Astrocyte of the cerebellum (primary cell): Measurements from ENCODE around the gene CTAGE4.
"Not testable (repeated sequence)": the region's sequence is repeated elsewhere in the genome, so short reads cannot be mapped to it uniquely, and the experiment has no call there.

Experiments
- DNase-seq: peaks from one replicate; pipeline ENCODE4 v3.0.0-alpha.2; 2011; ENCODE audit warnings: low read depth
- H3K4me3 ChIP-seq: 2 replicates; pipeline ENCODE4 v1.5.1; 2011; ENCODE audit warnings: mild to moderate bottlenecking, low read depth, low read length, moderate library complexity
- in situ Hi-C: cut with HindIII; loops from 2 replicates; pipeline ENCODE4 v1.10.0; 2017; ENCODE audit warnings: low sequenced_read_pairs
- TF ChIP-seq, protein P1 (sequence below): IDR thresholded peaks from 2 replicates; pipeline ENCODE4 v1.5.1; 2012; ENCODE audit warnings: low read length, low read depth, moderate library complexity, mild to moderate bottlenecking; ENCODE audit errors: missing control alignments

CTAGE4 gene

DNA sequence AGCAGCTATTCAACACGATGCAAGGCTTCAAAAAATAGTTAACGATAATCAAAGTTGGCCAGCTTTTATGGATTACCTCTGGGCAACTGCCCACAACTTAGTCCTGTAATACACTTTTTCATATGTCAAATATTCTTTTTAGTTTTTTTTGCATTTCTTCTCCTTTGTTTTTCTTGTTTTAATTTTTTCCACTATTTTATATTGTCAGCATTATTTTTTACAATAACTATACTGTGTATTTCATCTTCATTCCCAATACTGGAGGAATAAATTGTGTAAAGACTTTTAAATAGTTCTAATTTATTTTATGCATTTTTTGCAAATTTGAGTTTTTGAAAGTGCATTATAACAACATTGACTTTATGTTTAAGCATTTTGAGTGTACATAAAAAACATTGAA lies 18.5 kb upstream of the CTAGE4 start:
- in situ Hi-C loops = no loop called here
- no peak overlapping the region for H3K4me3 ChIP-seq
- TF ChIP-seq, protein P1, sequence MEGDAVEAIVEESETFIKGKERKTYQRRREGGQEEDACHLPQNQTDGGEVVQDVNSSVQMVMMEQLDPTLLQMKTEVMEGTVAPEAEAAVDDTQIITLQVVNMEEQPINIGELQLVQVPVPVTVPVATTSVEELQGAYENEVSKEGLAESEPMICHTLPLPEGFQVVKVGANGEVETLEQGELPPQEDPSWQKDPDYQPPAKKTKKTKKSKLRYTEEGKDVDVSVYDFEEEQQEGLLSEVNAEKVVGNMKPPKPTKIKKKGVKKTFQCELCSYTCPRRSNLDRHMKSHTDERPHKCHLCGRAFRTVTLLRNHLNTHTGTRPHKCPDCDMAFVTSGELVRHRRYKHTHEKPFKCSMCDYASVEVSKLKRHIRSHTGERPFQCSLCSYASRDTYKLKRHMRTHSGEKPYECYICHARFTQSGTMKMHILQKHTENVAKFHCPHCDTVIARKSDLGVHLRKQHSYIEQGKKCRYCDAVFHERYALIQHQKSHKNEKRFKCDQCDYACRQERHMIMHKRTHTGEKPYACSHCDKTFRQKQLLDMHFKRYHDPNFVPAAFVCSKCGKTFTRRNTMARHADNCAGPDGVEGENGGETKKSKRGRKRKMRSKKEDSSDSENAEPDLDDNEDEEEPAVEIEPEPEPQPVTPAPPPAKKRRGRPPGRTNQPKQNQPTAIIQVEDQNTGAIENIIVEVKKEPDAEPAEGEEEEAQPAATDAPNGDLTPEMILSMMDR = no peak
- no peak for DNase-seq

DNA sequence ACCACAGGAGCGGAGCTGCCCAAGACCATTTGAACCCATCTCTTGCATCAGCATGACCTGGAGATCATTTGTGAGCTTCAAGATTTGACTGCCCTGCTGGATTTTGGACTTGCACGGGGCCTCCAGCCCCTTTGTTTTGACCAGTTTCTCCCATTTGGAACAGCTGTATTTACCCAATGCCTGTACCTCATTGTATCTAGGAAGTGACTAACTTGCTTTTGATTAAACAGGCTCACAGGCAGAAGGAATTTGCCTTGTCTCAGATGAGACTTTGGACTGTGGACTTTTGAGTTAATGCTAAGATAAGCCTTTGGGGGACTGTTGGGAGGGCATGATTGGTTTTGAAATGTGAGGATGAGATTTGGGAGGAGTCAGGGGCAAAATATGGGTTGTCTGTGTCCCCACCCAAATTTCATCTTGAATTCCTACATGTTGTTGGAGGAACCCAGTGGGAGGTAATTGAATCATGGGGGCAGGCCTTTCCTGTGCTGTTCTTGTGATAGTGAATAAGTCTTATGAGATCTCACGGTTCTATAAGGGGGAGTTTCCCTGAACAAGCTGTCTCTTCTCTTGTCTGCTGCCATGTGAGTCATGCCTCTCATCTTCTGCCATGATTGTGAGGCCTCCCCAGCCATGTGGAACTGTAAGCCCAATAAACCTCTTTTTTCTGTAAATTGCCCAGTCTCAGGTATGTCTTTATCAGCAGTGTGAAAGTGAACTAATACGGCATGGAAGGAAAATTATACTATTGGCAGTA lies 11.5 kb upstream of the CTAGE4 start:
- not testable (repeated sequence) for H3K4me3 ChIP-seq

DNA sequence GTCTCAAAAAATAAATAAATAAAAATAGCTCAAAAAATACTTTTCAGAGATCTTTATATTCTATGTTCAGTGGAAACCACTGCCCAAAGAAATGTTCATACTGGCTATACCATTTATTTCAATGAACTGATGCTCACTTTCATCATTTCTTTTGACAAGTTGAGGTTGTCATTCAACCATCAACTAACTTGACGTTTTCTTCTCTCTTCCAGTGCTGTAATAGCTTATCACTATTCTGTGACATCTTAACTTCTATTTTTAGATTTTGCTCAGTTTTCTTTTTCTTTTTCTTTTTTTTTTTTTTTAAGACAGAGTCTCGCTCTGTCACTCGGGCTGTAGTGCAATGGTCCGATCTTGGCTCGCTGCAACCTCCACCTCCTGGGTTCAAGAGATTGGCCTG lies 8.7 kb upstream of the CTAGE4 start:
- in situ Hi-C loops = no loop called here
- TF ChIP-seq, protein P1 = no peak
- H3K4me3 ChIP-seq = no peak overlapping the region
- no peak for DNase-seq

More for the DNA sequence above, 11.5 kb upstream of the CTAGE4 start:
- in situ Hi-C loops, DNase-seq: not testable (repeated sequence)

DNA sequence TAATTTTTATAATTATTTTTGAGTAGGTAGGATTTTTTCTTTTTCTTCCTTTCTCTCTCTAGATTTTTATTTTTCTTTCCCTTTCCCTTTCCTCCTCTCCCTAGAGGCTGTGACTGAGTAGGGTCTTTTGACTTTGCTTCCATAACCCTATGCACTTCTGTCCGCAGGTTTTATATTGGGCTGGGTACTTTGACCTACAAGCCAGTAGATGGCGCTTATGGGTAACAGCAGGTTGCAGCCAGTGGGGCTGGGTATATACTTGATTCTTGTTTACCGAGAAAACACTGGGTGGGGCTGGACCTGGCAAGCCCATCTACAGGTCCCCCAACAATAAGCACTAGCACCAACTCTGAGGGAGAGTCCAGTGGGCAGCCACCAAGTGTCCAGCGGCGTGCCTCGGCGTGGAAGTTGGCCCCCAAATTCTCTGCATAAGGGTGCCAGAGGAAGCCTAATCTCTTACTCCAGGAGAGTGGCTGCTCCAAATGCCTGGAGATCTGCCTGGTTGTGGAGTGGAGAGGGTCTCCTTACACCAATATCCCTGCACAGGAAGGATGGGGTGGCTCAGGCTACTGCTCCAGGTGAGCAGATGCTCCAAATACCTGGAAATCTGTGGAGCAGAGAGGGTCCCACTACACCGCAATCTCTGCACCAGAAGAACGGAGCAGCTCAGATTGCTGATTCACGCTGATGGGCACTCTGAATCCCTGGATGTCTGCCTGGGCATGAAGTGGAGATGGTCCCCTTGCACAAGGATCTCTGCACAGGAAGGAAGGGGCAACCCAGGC lies 4.7 kb upstream of the CTAGE4 start:
- in situ Hi-C loops, DNase-seq, H3K4me3 ChIP-seq: not testable (repeated sequence)
- TF ChIP-seq, protein P1 = peak; percentile 31

DNA sequence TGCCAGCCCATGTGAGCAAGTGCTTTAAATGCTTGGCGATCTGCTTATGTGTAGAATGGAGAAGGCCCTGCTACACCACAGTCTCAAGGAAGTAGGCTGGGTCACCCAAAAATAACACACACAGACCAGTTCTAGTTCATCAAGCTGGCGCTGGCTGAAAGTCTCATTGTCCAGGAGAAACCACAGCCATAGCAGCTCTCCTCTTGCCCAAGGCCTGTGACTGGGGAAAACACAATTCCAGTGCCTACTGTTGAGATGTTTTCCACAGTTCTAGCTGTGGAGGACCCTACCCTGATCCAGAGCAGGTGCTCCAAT lies 4.1 kb upstream of the CTAGE4 start:
- H3K4me3 ChIP-seq, DNase-seq, in situ Hi-C loops: not testable (repeated sequence)

DNA sequence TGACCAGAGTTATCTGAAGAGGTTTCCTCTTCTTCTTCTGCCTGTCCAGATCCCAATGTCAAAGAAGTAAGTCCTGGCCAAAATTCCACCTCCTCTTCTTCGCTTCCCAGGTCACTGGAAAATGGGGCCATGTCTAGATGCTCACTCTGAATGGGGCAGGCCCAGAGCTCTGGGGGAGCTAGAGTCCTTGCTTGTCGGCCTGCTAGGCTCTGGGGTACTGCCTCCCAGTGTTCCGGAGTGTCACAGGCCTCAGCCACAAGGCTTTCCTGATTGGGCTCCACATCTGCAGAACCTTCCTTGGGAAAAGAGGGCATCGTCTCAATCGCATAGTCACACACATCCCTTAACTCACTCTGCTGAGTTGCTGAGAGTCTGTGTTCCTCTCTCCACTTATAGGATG lies 4.6 kb downstream of the CTAGE4 start:
- H3K4me3 ChIP-seq, DNase-seq, in situ Hi-C loops: not testable (repeated sequence)

DNA sequence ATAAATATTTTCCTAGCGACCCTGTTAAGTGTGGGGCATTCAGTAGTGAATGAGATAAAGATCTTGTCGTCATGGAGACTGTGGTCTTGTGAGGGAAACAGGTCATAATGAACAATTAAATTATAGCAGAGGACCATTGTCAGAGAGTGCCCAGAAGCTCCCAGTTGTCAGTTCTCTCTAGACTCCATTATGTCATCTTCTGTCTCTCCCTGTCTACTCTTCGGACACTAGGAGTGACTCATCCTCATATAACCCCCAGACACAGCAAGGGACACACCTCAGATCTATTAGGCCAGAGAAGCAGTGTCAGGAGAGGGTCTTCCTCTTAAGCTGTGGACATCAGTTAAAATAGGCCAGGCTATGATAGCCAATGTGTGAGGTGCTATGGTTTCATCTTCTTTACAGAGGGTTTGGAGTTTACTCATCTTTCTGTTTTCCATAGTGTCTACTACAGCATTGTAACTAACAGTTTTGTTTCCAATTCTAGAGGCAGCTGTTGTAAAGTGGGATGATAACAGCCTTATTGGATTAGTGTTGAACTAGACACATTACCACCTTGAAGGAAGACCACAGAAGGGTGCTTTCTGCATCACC lies 5.4 kb downstream of the CTAGE4 start:
- in situ Hi-C loops, H3K4me3 ChIP-seq, DNase-seq: not testable (repeated sequence)

DNA sequence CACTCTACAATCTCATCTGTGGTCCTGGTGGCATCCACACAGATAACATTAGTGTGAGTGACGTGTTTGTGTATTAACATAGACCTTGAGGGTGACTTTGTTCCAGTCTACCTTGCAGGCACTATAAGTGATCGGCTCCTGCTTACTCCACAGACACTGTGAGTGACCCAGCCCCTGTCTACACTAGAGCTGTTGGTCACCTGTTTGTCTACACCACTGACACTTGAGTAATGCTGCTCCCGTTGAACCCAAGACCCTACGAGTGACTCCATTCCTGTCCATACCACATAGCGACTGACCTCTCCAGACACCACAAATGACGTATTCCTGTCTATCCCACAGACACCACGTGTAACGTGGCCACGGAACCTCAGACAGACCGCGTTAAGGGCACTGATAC lies 10.5 kb downstream of the CTAGE4 start:
- H3K4me3 ChIP-seq, DNase-seq, in situ Hi-C loops: not testable (repeated sequence)

DNA sequence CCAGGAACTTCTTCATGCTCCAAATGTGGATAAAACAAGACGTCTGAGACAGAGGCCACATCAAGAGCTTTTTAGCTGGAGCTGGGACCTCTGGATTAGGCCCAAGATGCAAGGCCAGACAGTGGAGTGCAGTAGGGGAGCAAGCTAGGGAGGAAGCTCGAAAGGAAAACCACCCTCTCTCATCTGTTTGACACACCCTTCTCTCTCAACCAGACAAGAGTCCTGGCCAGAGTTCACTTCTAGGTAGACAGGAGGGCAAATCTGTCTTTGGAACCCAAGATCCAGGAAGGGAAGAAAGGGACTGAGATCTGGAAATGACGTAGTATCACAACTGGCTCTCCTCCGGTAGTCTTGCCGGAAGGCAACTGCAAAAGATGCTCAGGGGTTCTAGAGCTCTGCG lies 11.2 kb downstream of the CTAGE4 start:
- H3K4me3 ChIP-seq, DNase-seq, in situ Hi-C loops: not testable (repeated sequence)

DNA sequence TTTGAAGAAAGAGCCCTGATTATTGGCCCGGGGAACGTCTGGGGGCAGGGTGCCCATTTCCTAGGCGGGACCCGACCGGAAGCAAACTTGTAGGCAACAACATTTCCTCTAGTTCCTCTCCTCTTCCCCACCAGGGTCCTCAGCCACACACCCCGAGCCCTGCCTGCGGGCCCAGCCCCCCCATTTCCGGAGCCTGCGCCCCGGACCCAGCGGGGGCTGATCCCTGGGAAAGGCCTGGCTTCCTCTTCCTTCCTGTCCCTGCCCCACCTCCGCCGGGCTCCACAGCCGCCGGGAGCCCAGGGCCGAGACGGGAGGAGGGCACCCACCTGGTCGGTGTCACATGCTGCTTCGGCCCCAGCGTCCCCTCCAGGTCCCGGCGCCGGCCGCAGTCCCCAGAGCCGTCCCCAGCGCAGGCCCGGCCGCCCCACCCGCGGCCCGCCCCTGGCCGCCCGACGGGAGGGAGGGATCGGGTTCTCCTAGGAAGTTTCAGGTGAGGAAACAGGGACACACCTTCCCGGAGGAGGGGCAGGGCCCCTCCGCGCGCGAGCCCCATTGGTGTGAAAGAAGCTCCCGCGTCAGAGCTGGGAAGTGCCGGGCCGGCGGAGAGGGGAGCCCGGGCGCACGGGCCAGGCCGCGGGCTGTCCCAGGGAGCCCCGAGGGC lies 12.1 kb downstream of the CTAGE4 start, which contains the start of gene ARHGEF35:
TSS of gene ARHGEF35 (minus strand) at position 622 of the 661 bp plus-strand sequence. CDS start 7,450 bp downstream, outside the sequence.
- in situ Hi-C loops, H3K4me3 ChIP-seq, DNase-seq: not testable (repeated sequence)

DNA sequence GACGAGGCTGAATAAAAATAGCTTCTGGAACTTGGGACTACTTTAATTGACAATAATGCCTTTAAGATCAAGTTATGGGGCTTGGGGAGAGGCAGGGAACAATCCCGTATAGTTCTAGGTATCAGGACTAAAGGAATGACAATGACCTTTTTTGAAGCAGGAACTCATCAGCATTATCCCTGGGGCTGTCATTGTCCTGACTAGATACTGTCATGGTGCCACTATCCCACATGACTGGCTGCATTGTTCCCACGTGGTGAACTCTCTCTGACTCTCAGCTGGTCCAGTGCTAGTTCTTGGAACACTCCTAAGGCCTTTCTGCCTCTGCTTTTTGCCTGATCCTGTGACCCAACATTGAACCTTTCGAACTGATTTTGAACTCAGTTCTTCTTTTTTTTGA lies 15.7 kb downstream of the CTAGE4 start:
- DNase-seq, in situ Hi-C loops, H3K4me3 ChIP-seq: not testable (repeated sequence)

DNA sequence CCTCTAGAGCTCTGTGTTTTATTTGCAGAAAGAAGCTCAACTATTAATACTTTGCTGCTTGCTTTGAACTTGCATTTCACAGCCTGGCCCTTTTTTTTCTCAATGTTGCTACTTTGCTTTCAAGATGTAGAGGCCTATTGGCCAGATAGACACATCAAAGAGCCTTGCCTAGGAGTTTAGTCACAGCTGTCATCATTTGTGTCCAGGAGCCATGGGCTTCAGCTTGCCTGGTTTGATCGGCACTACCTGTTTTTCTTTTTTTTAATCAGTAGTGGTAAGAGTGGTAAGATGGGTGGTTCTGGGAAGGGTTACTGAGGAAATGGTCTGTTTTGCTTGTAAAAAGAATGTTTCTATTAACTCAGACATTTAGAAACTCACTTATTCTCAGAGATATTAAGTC lies 18.7 kb downstream of the CTAGE4 start:
- DNase-seq, in situ Hi-C loops, H3K4me3 ChIP-seq: not testable (repeated sequence)

DNA sequence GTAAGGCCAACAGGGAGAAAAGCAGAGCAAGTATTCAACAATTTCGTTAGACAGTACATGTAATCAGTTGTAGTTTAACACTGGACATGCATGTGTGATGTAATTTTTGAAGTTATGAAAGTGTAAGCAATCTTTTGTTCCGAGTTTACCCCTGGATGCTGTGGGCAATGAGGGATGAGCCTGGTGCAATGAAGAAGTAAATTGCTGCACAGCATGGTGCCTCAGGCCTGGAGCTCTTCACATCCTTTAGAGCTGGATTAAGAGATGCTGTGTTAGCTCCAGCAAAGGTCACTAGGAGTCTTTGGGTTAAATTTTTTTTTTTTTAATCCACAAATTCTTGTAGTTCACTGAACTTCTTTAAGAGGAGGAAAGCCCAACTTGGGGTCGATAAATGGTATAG lies 19.8 kb downstream of the CTAGE4 start:
- in situ Hi-C loops, DNase-seq, H3K4me3 ChIP-seq: not testable (repeated sequence)
